SU-DHL-6 (cell line): Measurements from ENCODE around the gene TCF21.

ENCODE experiments used
- H2AFZ ChIP-seq: fragments of 200-600 bp; sonication (generic); 2 replicates; pipeline ENCODE4 v1.6.1; 2014; ENCODE audit warnings: low read depth, mild to moderate bottlenecking, moderate library complexity, mixed read lengths, antibody characterized with exemption, low read length; ENCODE audit not compliant: severe bottlenecking
- H3F3A ChIP-seq: fragments of 200-600 bp; shearing (Covaris generic); 2 replicates; pipeline ENCODE4 v1.6.0; 2016; ENCODE audit warnings: antibody characterized with exemption, mild to moderate bottlenecking; ENCODE audit not compliant: insufficient read depth
- H3K27ac ChIP-seq: fragments of 200-600 bp; sonication (generic); 2 replicates; pipeline ENCODE4 v1.5.1; 2016; ENCODE audit warnings: low read depth, mild to moderate bottlenecking, low read length, moderate library complexity, mixed read lengths
- H3K27me3 ChIP-seq: fragments of 200-600 bp; sonication (generic), shearing (Covaris generic); 2 replicates; pipeline ENCODE4 v1.6.0; 2014; ENCODE audit warnings: mild to moderate bottlenecking, low read length
- H3K36me3 ChIP-seq: fragments of 200-600 bp; sonication (generic); 2 replicates; pipeline ENCODE4 v1.6.1; 2014; ENCODE audit warnings: mild to moderate bottlenecking, low read length, mixed read lengths
- H3K4me2 ChIP-seq: fragments of 300-600, 200-600 bp; shearing (Covaris generic), sonication (generic); 2 replicates; pipeline ENCODE4 v1.6.0; 2014; ENCODE audit warnings: low read length, low read depth, mild to moderate bottlenecking; ENCODE audit not compliant: poor library complexity, severe bottlenecking
- H3K4me3 ChIP-seq: fragments of 200-600 bp; sonication (generic); 2 replicates; pipeline ENCODE4 v1.5.1; 2014; ENCODE audit warnings: antibody characterized with exemption, low read length, mild to moderate bottlenecking, mixed read lengths; ENCODE audit not compliant: insufficient read depth, poor library complexity, severe bottlenecking
- H3K79me2 ChIP-seq: fragments of 200-600 bp; sonication (generic); 2 replicates; pipeline ENCODE4 v1.6.1; 2014; ENCODE audit warnings: mild to moderate bottlenecking, low read length, moderate library complexity; ENCODE audit not compliant: insufficient read depth
- H3K9ac ChIP-seq: fragments of 200-600 bp; sonication (generic); 2 replicates; pipeline ENCODE4 v1.7.0; 2014; ENCODE audit warnings: mild to moderate bottlenecking, low read length
- H3K9me2 ChIP-seq: fragments of 200-600 bp; sonication (generic); replicated peaks from 2 replicates; pipeline ENCODE4 v1.6.1; 2014; ENCODE audit warnings: low read length; ENCODE audit not compliant: insufficient read depth
- H3K9me3 ChIP-seq: fragments of 200-600 bp; sonication (generic); 2 replicates; pipeline ENCODE4 v1.6.1; 2014; ENCODE audit warnings: low read length, mixed read lengths; ENCODE audit not compliant: insufficient read depth
- H4K20me1 ChIP-seq: fragments of 200-600 bp; sonication (generic); 2 replicates; pipeline ENCODE4 v1.6.1; 2014; ENCODE audit warnings: low read depth, mild to moderate bottlenecking, antibody characterized with exemption, low read length, moderate library complexity, mixed read lengths
- EZH2phosphoT487 ChIP-seq: fragments of 200-600 bp; sonication (generic), shearing (Covaris generic); conservative IDR thresholded peaks from 2 replicates; pipeline ENCODE4 v1.6.1; 2018; ENCODE audit warnings: mild to moderate bottlenecking, antibody characterized with exemption, low read length, moderate library complexity, mixed read lengths
- TF ChIP-seq, protein P1 (sequence below): fragments of 200-600 bp; sonication (generic); IDR thresholded peaks from one replicate; pipeline ENCODE4 v1.5.1; 2017; ENCODE audit warnings: antibody characterized with exemption, mild to moderate bottlenecking, low read length, moderate library complexity; ENCODE audit not compliant: insufficient read depth, poor library complexity, severe bottlenecking

The TCF21 gene

GRCh38 chr6:133880006-133880405, 8.9 kb upstream of the TCF21 start:
- no peaks in the 10 kb centered on the region for H3F3A ChIP-seq
- H3K27me3 ChIP-seq = no peaks in the 10 kb centered on the region
- TF ChIP-seq, protein P1, sequence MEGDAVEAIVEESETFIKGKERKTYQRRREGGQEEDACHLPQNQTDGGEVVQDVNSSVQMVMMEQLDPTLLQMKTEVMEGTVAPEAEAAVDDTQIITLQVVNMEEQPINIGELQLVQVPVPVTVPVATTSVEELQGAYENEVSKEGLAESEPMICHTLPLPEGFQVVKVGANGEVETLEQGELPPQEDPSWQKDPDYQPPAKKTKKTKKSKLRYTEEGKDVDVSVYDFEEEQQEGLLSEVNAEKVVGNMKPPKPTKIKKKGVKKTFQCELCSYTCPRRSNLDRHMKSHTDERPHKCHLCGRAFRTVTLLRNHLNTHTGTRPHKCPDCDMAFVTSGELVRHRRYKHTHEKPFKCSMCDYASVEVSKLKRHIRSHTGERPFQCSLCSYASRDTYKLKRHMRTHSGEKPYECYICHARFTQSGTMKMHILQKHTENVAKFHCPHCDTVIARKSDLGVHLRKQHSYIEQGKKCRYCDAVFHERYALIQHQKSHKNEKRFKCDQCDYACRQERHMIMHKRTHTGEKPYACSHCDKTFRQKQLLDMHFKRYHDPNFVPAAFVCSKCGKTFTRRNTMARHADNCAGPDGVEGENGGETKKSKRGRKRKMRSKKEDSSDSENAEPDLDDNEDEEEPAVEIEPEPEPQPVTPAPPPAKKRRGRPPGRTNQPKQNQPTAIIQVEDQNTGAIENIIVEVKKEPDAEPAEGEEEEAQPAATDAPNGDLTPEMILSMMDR = no peak
- no peak for TF ChIP-seq EZH2phosphoT487
- no peaks in the 10 kb centered on the region for H3K79me2 ChIP-seq
- H4K20me1 ChIP-seq = no peaks in the 10 kb centered on the region
- H3K9me3 ChIP-seq = no peaks in the 10 kb centered on the region
- no peak overlapping the region for H3K9ac ChIP-seq
- H3K4me3 ChIP-seq = no peak overlapping the region
- no peak overlapping the region for H3K4me2 ChIP-seq
- no peak overlapping the region for H2AFZ ChIP-seq
- no peaks in the 10 kb centered on the region for H3K36me3 ChIP-seq
- no peak overlapping the region for H3K27ac ChIP-seq
- no peaks in the 10 kb centered on the region for H3K9me2 ChIP-seq

DNA sequence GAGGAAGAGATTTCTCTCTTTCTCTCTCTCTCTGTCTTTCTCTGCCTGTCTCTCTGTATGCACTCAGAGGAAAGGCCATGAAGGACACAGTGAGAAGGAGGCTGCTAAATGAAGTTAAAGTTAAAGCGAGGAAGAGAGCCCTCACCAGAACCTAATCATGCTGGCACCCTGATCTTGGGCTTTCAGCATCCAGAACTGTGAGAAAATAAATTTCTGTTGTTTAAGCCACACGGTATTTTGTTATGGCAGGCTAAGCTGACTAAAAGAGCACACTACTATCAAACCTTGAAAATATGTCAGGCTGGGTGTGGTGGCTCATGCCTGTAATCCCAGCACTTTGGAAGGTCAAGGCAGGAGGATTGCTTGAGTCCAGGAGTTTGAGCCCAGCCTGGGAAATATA, 8.0 kb upstream of the TCF21 start:
- no peak overlapping the region for H3K4me2 ChIP-seq
- H3K36me3 ChIP-seq = no peaks in the 10 kb centered on the region
- H3K9me3 ChIP-seq = no peaks in the 10 kb centered on the region
- no peak overlapping the region for H3K27ac ChIP-seq
- H3K27me3 ChIP-seq = no peaks in the 10 kb centered on the region
- no peak overlapping the region for H3K4me3 ChIP-seq
- no peaks in the 10 kb centered on the region for H3K9me2 ChIP-seq
- H3F3A ChIP-seq = no peaks in the 10 kb centered on the region
- no peak overlapping the region for H3K9ac ChIP-seq
- H4K20me1 ChIP-seq = no peaks in the 10 kb centered on the region
- TF ChIP-seq, protein P1 = no peak
- TF ChIP-seq EZH2phosphoT487 = no peak
- H3K79me2 ChIP-seq = no peaks in the 10 kb centered on the region
- H2AFZ ChIP-seq = no peak overlapping the region

GRCh38 chr6:133886104-133886775, 2.7 kb upstream of the TCF21 start:
- H3K4me2 ChIP-seq = no peak overlapping the region
- no peaks in the 10 kb centered on the region for H3K36me3 ChIP-seq
- no peaks in the 10 kb centered on the region for H3K27me3 ChIP-seq
- no peak overlapping the region for H2AFZ ChIP-seq
- H3K4me3 ChIP-seq = no peak overlapping the region
- H4K20me1 ChIP-seq = no peaks in the 10 kb centered on the region
- H3K9me3 ChIP-seq = no peaks in the 10 kb centered on the region
- H3F3A ChIP-seq = no peaks in the 10 kb centered on the region
- H3K79me2 ChIP-seq = no peaks in the 10 kb centered on the region
- no peak overlapping the region for H3K27ac ChIP-seq
- no peak overlapping the region for H3K9ac ChIP-seq
- TF ChIP-seq, protein P1 = no peak
- no peak for TF ChIP-seq EZH2phosphoT487
- H3K9me2 ChIP-seq = no peaks in the 10 kb centered on the region
